ENCODE measurements around the gene ADCY7.

Gene ADCY7

GRCh38 chr16:50284131-50284911 lies 18.0 kb downstream of the ADCY7 start:
- no peak for DNase-seq

GRCh38 chr16:50285406-50286003 lies 19.2 kb downstream of the ADCY7 start:
- no peak for DNase-seq

GRCh38 chr16:50286681-50287080 lies 20.3 kb downstream of the ADCY7 start:
- DNase-seq, result no peak

- DNase-seq, result no peak
Observed at GRCh38 chr16:50288026-50288425, 21.7 kb downstream of the ADCY7 start.

GRCh38 chr16:50288920-50289319 lies 22.6 kb downstream of the ADCY7 start:
- DNase-seq, result no peak

GRCh38 chr16:50289950-50290764 lies 23.8 kb downstream of the ADCY7 start:
- DNase-seq, result no peak

GRCh38 chr16:50290856-50291255 lies 24.5 kb downstream of the ADCY7 start:
- no peak for DNase-seq

GRCh38 chr16:50291719-50292565 lies 25.6 kb downstream of the ADCY7 start:
- DNase-seq, result no peak

GRCh38 chr16:50292566-50292948 lies 26.2 kb downstream of the ADCY7 start:
- no peak for DNase-seq

GRCh38 chr16:50293041-50293783 lies 26.9 kb downstream of the ADCY7 start:
- no peak for DNase-seq

- no peak for DNase-seq
Observed at GRCh38 chr16:50293994-50294855, 27.9 kb downstream of the ADCY7 start.

- no peak for DNase-seq
Observed at GRCh38 chr16:50294955-50295354, 28.6 kb downstream of the ADCY7 start.

- no peak for DNase-seq
Observed at GRCh38 chr16:50295541-50296132, 29.3 kb downstream of the ADCY7 start.

GRCh38 chr16:50296807-50297206 lies 30.5 kb downstream of the ADCY7 start:
- DNase-seq, result no peak

- DNase-seq, result peak; percentile 54 to 70
Observed at GRCh38 chr16:50297301-50298074, 31.1 kb downstream of the ADCY7 start.

- DNase-seq, result no peak
Observed at GRCh38 chr16:50298075-50298460, 31.7 kb downstream of the ADCY7 start.

- DNase-seq, result no peak
Observed at GRCh38 chr16:50298591-50299507, 32.5 kb downstream of the ADCY7 start.

GRCh38 chr16:50299508-50300105 lies 33.3 kb downstream of the ADCY7 start:
- no peak for DNase-seq
